NCI-H1092 (cell line): Measurements from ENCODE around the gene CNGA1.
"Not testable (repeated sequence)": the region's sequence is repeated elsewhere in the genome, so short reads cannot be mapped to it uniquely, and the experiment has no call there.

Experiments used
- DNase-seq: peaks from one replicate; lab custom pipeline; 2025; lab: John Stamatoyannopoulos, UW

Gene CNGA1

DNA sequence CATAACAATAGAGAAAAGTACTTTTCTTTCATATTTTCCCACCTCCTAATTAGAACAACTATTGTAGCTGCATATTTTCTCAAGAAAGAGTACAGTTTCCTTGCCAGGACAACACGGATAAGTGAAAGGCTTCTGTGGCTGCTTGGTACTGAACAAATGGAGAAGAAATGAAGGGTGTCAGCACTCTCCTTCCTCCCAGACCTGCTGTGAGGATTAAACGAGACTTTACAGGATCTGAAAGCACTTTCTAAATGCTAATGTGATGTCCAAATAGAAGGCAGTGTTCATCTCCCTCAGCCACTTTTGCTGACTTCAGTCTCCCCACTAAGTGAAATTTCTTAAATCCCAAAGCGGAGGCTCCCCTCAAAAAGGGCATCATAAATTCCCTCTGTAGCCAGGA is 14.0 kb upstream of the CNGA1 start:
- no peak for DNase-seq

- DNase-seq: no peak
Measured at GRCh38 chr4:48028696-48029095, 12.2 kb upstream of the CNGA1 start.

DNA sequence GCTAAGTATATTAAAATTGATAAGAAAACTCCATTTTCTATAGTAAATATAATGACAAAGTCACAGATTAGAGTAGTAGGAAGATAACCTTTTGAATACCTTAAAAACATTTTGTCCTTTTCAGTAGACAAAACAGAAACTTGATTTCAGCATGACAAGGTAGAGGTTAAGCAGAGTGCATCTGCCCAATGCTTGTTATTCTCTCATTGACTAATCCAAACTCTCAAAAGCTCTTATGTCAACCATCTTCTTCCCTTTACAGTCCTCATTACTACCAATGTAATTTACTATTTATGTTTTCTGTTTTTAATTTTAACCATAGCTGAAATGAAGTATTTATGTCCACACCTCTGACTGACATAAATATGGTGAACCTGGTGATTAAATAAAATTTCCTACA is 11.2 kb upstream of the CNGA1 start:
- DNase-seq: no peak

- DNase-seq: peak; percentile 48
Measured at GRCh38 chr4:48025005-48025404, 8.5 kb upstream of the CNGA1 start.

GRCh38 chr4:48024522-48024921 is 8.0 kb upstream of the CNGA1 start:
- peak; percentile 16 for DNase-seq

GRCh38 chr4:48022192-48022799 is 5.8 kb upstream of the CNGA1 start:
- DNase-seq: no peak

DNA sequence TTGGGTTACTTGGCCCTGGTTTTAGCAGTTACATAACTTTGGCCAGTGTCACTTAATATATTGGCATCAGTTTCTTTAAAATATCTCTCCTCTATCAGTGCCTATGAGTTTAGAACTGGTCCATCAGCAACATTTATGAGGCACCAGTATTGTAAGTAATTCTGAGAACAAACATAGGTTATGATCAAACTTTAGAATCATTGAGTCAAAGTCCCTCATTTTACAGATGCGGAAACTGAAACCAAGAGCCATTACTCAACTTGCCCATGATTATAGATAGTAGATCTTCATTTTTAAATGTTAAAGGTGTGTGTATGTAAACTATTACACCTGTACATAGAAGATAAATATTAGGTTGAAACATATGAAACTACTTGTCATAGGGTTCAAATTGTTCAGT is 4.6 kb upstream of the CNGA1 start:
- DNase-seq: no peak

- DNase-seq: no peak
Measured at GRCh38 chr4:48018112-48018511, 1.6 kb upstream of the CNGA1 start.

DNA sequence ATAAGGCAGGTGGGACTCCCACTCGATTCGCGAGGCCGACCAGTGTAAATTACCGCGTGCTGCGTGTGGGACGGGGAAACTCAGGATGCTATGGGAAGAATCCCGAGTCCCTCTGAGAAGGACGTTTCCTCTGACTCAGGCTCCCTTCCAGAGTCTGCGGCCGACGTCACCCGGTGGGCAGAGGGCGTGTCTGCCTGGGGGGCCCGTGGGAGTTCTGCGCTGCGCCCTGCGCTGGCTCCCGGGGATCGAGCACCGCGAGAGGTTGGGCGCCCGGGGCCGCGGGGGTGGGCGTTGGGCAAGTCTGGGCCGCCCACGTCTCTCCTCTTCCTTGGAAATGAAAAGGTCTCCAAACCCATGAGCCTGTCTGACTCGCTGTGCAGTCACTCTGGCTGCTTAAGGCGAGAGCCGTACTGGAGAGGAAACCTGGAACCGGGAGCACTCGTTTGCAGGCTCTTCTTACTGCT is 659 bp upstream of the CNGA1 start:
- no peak for DNase-seq

GRCh38 chr4:48015678-48016077 is 803 bp downstream of the CNGA1 start:
- no peak for DNase-seq

GRCh38 chr4:48015216-48015615 is 1.3 kb downstream of the CNGA1 start:
- DNase-seq: no peak

DNA sequence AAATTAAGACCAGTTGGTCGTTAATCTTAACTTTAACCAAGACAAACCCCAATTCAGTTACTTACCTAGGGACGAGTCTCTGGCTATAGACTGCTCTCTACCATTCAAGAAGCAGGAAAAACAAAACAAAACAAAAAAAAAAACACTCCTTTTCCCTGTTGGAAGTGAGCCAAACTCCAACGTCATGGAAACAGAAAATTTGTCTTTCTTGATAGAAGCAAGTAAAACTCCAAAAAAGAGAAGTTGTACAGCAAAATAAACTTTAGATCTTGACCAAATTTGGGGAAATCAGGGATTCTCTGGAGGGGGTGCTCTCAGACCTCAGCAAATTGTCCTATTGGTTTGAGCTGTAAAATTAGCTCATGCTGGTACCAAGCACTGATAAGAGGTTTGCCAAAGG is 3.7 kb downstream of the CNGA1 start:
- no peak for DNase-seq

- no peak for DNase-seq
Measured at GRCh38 chr4:48011722-48012121, 4.8 kb downstream of the CNGA1 start.

DNA sequence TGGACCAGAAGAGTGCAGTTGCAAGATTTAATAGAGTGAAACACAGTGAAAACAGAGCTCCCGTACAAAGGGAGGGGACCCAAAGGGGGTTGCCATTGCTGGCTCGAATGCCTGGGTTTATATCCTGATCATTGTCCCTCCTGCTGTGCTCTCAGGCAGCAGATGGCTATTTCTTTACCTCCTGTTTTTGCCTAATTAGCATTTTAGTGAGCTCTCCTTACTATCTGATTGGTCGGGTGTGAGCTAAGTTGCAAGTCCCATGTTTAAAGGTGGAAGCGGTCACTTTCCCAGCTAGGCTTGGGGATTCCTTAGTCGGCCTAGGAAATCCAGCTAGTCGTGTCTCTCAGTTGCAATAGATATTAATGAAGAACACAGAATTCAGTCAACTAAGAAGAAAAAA is 5.6 kb downstream of the CNGA1 start:
- DNase-seq: not testable (repeated sequence)

- DNase-seq: no peak
Measured at GRCh38 chr4:48008021-48008596, 8.4 kb downstream of the CNGA1 start.

GRCh38 chr4:48005781-48006180 is 10.7 kb downstream of the CNGA1 start:
- DNase-seq: no peak

DNA sequence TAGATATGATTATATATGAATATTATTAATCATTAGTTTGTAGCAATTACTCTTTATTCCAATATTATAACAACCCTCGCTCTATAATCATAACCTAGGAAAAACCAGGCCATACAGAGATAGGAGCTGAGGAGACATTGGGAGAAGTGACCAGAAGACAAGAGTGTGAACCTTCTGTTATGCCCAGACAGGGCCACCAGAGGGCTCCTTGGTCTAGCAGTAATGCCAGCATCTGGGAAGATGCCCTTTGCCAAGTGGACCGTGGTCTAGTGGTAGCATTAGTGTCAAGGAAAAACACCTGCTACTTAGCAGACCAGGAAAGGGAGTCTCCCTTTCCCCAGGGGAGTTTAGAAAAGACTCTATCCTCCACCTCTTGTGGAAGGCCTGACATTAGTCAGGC is 12.9 kb downstream of the CNGA1 start:
- peak; percentile 5 for DNase-seq

DNA sequence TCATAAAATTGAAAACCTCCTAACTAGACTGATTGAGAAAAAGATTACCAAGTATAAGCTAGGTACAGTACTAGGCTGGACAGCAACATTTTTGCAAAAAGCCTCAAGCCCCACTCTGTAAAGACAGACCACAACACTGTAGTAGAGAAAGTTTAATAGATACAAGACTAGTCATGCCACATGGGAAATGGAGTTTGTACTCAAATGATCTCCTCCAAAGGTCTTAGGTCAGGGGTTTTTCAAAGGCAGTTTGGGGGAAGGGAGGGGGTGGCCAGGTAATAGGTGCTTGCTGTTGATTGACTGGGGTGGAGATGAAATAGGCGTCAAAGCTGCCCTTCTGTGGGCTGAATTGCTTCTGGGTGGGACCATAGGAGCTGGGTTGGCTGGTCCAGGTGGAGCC is 14.2 kb downstream of the CNGA1 start:
- DNase-seq: no peak

- no peak for DNase-seq
Measured at GRCh38 chr4:47996021-47996420, 20.5 kb downstream of the CNGA1 start.

DNA sequence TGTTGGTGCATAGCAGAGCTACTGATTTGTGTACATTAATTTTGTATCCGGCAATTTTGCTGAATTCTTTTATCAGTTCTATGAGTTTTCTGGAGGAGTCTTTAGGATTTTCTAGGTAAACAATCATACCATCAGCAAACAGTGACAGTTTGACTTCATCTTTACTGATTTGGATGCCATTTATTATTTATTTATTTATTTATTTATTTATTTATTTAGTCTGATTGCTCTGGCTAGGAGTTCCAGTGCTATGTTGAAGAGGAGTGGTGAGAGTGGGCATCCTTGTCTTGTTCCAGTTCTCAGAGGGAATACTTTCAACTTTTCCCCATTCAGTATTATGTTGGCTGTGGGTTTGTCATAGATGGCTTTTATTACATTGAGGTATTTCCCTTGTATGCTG is 24.0 kb downstream of the CNGA1 start:
- not testable (repeated sequence) for DNase-seq

DNA sequence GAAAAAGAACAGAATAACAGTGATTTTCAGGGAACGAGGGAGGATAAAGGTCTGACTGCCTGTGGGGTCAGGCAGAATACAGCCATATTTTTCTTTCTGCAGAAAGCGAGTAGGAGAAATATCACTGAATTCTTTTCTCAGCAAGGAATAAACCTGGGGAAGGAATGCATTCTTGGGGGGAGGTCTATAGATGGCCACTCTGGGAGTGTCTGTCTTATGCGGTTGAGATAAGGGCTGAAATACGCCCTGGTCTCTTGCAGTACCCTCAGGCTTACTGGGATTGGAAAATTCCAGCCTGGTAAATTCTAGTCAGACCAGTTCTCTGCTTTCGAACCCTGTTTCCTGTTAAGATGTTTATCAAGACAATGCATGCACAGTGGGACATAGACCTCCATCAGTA is 26.3 kb downstream of the CNGA1 start:
- no peak for DNase-seq

- no peak for DNase-seq
Measured at GRCh38 chr4:47974566-47974965, 41.9 kb downstream of the CNGA1 start.

DNA sequence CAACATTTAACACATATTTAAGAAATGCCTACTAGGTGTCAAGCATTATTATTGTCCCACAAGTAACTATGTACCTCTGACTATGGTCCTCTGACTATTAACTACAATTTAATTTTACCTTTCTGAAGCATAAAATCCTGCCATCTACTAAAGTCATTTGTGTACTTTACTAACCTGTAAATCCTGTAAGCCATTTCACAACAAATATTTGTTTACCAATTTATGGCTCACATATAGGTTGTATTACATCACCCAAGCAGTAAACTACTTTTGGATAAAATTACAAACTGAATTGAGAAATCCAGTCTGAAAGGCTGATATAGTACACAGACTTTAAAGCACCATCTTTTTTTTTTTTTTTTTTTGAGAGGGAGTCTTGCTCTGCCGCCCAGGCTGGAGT is 43.8 kb downstream of the CNGA1 start:
- DNase-seq: no peak

DNA sequence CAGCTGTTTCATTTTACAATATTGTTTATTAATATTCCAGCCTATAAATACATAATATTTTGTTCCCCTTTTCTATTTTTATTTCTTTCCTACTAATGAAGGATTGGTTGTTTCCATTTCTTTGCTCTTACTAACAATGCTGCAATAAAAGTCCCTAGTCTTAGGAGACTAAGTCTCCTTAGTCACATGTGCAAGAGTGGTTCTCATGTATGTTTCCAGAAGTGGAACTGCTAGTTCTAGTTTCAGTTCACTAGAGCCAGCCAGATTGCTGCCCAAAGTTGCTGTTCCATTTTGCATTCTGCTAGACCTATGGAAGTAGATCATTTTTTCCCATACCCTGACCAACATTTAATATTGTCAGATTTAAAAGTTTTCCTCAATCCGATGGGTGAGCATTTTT is 44.3 kb downstream of the CNGA1 start:
- DNase-seq: no peak
